Measurements from ENCODE around the gene SLC38A9.
"Not testable (repeated sequence)": the region's sequence is repeated elsewhere in the genome, so short reads cannot be mapped to it uniquely, and the experiment has no call there.

Gene SLC38A9

GRCh38 chr5:55712023-55712859, at the start of gene SLC38A9:
Gene SLC38A9 (minus strand): TSS chr5:55712324. CDS start chr5:55697958, 14,366 bp downstream.
- DNase-seq, result peak; percentile 86

GRCh38 chr5:55761721-55762120, 49.6 kb upstream of the SLC38A9 start:
- DNase-seq, result not testable (repeated sequence)

GRCh38 chr5:55758714-55759113, 46.6 kb upstream of the SLC38A9 start:
- no peak for DNase-seq

GRCh38 chr5:55758231-55758630, 46.1 kb upstream of the SLC38A9 start:
- DNase-seq, result no peak

- DNase-seq, result no peak
Measured at GRCh38 chr5:55750499-55750898, 38.4 kb upstream of the SLC38A9 start.

- no peak for DNase-seq
Measured at GRCh38 chr5:55750063-55750462, 37.9 kb upstream of the SLC38A9 start.

- no peak for DNase-seq
Measured at GRCh38 chr5:55749387-55749786, 37.3 kb upstream of the SLC38A9 start.

- DNase-seq, result no peak
Measured at GRCh38 chr5:55747778-55748318, 35.7 kb upstream of the SLC38A9 start.

- no peak for DNase-seq
Measured at GRCh38 chr5:55742778-55743177, 30.7 kb upstream of the SLC38A9 start.

- DNase-seq, result no peak
Measured at GRCh38 chr5:55737793-55738192, 25.7 kb upstream of the SLC38A9 start, which contains the start of gene DDX4. Gene DDX4 (plus strand): TSS chr5:55738061. CDS start chr5:55738964, 903 bp downstream.

GRCh38 chr5:55734658-55735057, 22.5 kb upstream of the SLC38A9 start:
- no peak for DNase-seq

GRCh38 chr5:55732585-55732984, 20.5 kb upstream of the SLC38A9 start:
- DNase-seq, result no peak

GRCh38 chr5:55731848-55732247, 19.7 kb upstream of the SLC38A9 start:
- DNase-seq, result no peak

- DNase-seq, result no peak
Measured at GRCh38 chr5:55724281-55724680, 12.2 kb upstream of the SLC38A9 start.

- no peak for DNase-seq
Measured at GRCh38 chr5:55720188-55720703, 8.1 kb upstream of the SLC38A9 start.

GRCh38 chr5:55719026-55719425, 6.9 kb upstream of the SLC38A9 start:
- not testable (repeated sequence) for DNase-seq

- no peak for DNase-seq
Measured at GRCh38 chr5:55715519-55716078, 3.5 kb upstream of the SLC38A9 start.

GRCh38 chr5:55714749-55715148, 2.6 kb upstream of the SLC38A9 start:
- DNase-seq, result no peak

- no peak for DNase-seq
Measured at GRCh38 chr5:55714339-55714738, 2.2 kb upstream of the SLC38A9 start.

GRCh38 chr5:55713871-55714270, 1.7 kb upstream of the SLC38A9 start:
- no peak for DNase-seq

- DNase-seq, result no peak
Measured at GRCh38 chr5:55711507-55712022, 559 bp downstream of the SLC38A9 start.

- DNase-seq, result no peak
Measured at GRCh38 chr5:55708732-55709131, 3.4 kb downstream of the SLC38A9 start.

- DNase-seq, result no peak
Measured at GRCh38 chr5:55706230-55706629, 5.9 kb downstream of the SLC38A9 start.

Measured in activated CD4-positive, alpha-beta T cell treated with anti-CD3 and anti-CD28 coated beads for 1 hour (primary cell).